C1 segment of cervical spinal cord (tissue), 14 donors: ENCODE results near the gene CBFA2T2.
"Not testable (repeated sequence)": the region's sequence is repeated elsewhere in the genome, so short reads cannot be mapped to it uniquely, and the experiment has no call there.

Source experiments
- DNase-seq, 14 donors: peaks; one replicate each; lab custom pipeline; 2025; lab: John Stamatoyannopoulos, UW

The CBFA2T2 gene

DNA sequence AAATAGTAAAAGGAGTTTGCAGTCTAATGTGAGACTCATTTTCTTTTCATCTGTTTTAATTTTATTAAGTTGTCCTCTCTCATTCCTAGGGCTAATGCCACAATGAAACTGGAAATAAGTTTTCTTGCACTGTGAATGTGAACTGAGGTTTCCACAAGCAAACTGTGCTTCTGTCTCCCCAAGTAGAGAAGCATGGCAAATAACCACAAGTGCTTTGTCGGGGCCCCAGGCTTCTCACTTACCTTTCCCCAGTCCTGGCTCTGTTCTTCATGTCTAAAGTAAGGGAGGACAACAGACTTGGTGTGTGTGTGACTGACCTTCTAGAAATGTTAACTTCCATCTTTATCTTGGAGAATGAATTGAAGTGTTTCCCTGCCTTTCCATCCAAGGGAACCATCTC, 80.8 kb downstream of the CBFA2T2 start:
- no peak for DNase-seq

DNA sequence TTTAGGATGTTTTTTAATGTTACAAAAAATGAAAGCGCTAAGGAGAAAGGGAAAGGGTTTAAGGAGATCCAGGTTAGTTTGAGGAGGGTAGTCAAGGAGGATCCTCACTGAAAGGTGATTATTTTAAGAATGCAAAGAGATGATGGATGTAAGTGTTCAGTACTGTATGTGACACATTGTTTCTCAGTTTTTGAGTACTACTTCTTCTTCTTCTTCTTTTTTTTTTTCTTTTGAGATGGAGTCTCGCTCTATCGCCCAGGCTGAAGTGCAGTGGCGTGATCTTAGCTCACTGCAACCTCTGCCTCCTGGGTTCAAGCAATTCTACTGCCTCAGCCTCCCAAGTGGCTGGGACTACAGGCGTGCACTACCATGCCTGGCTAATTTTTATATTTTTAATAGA, 83.4 kb downstream of the CBFA2T2 start:
- DNase-seq = not testable (repeated sequence)

DNA sequence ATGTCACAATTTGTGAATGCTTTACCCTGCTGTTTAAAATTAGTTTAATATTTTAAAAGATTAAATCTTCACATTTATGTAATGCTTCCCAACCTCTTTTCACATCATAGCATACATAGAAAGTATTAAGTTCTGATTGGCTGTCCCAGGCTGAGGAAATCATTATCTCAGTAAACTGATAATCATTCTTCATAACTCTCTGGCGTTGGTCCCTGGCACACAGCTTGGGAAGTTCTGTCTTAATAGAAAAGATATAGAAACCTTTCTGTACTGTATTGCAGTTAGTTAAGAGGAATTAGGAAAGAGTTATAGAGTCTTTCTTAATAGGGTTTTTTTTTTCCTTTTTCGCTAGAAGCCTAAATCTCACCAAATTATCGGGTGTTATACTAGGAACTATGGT, 85.4 kb downstream of the CBFA2T2 start:
- DNase-seq = no peak

DNA sequence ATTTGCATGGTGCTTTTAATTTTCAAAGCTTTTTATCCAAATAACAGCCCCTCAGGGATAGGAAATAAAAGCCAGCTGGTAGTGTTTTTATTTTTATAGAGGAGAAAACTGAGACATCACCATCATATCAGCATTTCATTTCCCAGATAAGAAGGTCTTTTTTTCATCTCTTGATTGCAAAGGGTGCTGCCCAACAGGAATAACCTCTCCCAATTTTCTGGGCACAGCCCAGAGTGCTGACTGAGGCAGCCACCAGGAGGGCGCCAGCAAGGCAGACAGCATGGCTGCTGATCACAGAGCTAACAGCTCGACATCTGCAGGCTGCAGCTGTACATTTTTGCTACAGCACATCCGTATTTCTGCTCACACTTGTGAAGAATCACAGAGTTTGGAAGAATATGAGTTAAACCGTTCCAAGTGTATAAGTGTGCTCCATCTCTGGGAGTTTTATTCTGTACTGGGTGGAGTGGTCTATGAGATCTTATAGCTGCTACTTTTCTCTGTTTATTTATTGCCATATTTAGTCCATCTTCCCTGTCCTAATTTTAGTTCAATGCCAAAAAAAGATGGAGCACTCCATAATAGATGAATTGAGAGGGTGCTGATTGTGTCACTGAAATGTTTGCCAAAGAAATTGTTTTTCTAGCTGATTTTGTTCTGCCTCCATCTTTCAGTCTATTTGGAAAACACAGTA, 86.7 kb downstream of the CBFA2T2 start:
- peak in 2 of 14 donors; percentile 12 to 36 for DNase-seq

DNA sequence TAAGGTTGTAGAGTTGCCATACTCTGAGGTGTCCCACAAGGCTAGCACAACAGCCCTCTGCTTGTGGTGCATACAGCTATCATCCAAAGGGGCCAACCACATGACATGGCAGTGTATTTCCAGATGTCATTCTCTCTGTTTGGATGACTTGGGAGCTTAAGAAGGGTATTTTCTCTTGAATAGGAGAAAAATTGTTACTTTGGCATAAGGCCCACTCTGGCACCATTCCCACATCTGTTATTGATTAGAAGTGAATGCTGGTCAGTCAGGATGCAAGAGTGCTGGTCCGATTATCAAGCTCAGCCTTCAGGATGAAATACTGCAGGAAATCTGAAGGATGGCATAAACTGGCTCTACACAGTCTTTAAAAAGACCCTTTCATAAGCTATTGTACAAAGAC, 88.6 kb downstream of the CBFA2T2 start:
- no peak for DNase-seq

DNA sequence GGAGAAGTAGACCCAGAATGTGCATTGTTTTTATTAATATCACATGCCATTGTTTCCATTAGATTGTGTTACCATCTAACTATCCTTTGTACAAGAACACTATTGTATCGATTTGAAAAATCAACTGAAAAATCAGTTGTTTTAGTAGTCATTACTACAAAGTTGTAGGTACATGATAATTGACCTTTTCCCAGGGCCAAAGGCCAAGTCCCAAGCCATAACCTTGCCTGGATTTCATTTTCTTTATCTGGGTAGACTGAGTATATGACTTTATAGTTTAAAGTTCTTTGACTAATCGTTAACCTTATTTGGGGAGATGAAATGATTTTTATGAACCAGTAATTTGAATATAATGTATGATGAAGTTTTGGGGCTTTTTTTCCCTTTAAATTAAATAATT, 93.2 kb downstream of the CBFA2T2 start:
- no peak for DNase-seq

DNA sequence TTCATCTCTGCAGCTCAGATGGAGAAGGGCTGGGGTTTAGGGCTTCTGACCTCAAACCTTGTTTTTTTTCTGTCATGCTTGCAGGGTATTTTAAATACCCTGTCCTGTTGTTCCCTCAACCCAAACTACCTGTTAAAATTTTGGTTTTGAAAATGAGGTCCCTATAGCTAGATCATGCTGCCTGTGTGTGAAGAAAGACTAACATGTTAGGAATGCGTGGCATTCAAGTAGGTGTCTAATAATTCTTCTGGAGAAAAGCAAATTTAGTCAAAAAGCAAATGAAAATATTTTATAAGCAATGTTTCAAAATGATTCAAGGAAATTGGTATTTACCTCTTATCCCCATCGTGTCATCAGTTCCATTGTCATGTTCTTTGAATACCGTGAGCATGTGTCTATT, 95.1 kb downstream of the CBFA2T2 start:
- no peak for DNase-seq

DNA sequence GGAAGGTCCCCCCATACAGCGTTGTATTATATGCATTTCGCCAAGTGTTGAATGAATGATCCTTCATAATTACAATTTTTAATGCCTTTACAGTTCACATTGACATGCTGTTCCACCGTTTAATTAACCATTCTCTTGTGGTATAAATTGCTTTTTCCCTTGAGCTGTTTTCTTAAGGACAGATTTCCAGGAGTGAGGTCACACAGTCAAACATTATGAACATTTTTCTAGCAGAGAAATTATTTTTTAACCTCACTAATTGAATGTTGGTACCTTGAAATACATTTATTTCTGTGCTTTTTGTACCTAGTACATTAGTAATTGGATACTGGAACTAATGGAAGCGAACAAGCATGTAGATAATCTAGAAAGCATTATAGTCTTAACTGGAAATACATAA, 95.5 kb downstream of the CBFA2T2 start:
- no peak for DNase-seq

DNA sequence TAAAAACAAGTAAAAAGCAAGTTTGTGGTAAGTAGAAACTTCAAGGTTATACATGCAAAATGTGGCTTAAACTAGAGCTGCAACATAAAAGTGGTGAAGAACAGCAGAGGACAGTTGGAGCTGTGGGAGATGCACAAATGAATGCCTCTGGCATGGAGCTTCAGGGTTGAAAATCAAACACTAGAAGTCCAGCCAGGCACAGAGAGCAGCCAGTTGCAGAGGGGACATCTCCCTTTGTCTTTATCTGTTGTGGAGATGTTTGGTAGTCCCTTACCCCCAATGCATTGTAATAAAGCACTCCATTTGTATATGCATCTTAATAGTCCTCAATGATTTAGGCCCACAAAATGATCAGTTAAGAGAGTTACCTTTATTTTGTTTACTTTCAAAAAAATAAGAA, 99.2 kb downstream of the CBFA2T2 start:
- DNase-seq = peak in 1 of 14 donors; percentile 2

DNA sequence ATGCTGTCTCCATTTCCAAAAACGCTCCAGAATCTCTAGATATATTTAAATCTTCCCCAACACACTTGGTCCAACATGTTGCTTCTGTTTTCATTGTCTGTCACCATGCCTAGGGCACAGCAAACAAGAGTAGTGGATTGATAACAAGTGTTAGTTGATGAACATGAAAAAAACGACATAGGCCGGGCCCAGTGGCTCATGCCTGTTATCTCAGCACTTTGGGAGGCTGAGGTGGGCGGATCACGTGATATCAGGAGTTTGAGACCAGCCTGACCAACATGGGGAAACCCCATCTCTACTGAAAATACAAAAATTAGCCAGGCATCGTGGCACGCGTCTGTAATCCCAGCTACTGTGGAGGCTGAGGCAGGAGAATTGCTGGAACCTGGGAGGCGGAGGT, 102.0 kb downstream of the CBFA2T2 start:
- DNase-seq = not testable (repeated sequence)

DNA sequence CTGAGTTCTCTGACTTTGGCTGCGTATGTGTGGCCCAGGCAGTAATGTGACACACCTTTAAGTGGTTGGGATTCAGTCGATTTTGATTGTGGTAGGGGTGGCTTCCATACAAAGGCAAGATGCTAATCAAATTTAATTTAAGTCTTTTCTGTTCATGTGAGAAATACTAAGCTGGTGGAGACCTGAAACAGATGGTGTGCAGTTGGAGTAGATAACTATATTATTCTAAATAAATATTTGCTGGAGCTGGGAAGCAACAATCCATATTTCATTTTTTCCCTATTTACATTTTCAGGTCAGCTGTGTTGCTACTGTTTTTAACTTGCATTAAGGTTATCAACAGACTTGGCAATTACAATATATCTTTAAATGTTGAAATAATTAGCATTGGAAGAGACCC, 104.8 kb downstream of the CBFA2T2 start:
- DNase-seq = no peak

DNA sequence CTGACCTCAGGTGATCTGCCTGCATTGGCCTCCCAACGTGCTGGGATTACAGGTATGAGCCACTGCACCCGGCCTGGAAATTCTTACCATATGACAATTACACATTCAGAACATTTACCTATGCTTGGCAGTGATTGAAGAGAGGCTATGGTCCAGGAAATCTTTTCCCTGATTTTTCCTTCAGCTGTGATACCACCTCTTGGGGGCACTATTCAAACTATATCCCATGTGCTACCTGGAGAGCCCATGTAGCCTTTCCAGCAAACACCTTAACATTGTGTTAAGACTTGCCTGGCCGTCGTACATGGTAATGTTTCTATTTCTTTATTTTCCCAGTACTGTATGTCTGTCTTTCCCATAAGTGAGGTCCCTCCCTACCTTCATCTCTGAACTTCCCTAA, 110.5 kb downstream of the CBFA2T2 start:
- no peak for DNase-seq

DNA sequence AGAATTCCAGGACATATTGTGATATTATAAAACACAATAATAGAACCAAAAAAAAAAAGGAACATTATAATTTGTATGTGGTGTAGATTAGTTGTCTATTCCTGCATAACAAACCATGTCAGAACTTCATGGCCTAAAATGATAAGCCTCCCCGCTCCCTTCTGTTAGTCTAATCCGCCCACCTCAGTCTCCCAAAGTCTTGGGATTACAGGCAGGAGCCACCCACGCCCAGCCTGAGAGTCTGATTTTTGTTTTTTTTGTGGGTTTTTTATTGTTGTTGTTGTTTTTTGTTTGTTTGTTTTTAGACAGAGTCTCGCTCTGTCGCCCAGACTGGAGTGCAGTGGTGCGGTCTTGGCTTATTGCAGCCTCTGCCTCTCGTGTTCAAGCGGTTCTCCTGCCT, 111.1 kb downstream of the CBFA2T2 start:
- no peak for DNase-seq

DNA sequence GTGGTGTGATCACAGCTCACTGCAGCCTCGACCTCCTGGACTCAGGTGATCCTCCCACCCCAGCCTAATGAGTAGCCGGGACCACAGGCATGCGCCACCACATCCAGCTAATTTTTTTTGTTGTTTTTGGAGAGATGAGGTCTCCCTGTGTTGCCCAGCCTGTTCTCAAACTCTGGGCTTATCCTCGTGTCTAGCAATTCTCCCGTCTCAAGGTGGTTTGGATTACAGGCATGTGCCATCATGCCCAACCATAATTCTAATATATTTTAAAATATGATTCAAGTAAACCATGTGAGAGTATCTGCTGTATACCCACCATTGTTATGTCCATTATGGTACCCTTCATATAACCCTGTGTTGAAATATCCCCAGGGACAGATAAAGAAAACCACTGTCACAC, 112.0 kb downstream of the CBFA2T2 start:
- no peak for DNase-seq

DNA sequence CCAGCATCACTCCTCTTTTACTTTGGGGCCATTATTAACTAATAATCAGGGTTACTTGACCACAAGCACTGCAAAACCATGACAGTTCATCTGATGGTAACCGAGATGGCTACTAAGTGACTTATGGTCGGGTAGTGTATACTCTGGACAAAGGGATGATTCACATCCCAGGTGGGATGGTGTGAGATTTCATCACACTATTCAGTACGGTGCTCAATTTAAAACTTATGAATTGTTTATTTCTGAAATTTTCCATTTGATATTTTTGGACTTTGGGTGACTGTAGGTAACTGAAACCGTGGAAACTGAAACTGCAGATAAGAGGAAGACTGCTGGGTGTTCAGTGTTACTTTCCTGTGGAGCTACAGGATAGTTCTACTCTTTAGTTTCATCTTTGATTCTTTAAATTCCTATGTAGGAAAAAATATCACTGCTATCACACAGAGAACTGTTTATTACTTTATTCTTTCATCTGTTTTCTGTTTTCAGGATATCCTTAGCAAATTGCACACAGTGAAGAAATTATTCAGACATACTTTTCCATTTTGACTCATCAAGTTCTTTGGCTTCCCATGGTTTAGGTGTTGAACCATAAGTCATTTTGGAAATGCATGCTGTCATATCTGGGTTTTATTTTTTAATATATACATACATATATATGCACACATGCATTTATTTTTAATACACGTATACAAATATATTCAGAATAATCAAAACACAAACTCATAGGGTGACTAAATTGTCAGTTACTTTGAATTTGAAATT, 113.1 kb downstream of the CBFA2T2 start:
- no peak for DNase-seq

DNA sequence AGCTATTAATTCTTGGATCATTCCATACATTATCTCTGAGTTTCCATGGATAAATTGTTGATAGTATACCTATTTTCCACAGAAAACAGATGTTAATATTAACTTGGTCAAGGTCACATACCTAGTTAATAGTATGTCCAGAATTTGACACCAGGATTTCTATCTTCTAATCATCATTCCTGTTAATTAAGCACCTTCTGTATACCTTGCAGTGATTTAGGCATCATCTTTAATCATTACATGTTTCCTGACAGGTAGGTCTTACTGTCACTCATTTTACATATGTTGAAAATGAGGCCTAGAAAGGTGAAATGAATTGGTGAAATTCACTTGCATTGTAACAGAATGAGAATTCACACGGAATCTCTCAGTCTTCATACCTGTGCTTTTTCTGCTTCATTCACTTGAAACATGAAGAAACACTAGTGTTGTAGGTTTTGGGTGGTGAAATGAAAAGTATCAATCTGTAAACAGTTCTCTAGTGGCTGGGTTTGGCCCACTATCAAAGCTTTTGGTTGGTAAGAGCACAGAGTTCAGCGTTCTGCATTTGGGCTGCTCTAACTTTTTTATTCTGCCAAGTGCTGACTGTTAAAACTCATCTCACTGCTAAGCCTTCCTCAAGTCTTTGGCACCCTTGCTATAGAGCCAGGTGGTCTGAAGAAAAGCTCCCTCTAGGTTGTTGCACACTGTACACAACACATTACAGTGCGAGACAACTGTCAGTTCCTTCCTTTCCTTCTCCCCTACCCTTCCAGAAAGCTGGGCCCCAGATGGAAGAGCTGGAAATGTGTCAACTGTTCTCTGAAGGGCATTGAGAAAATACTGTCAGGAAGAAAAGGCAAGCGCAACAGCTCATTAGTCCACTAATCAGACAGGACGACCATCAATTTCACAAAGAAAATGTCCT, 114.4 kb downstream of the CBFA2T2 start:
- DNase-seq = peak in 2 of 14 donors; percentile 6 to 32

DNA sequence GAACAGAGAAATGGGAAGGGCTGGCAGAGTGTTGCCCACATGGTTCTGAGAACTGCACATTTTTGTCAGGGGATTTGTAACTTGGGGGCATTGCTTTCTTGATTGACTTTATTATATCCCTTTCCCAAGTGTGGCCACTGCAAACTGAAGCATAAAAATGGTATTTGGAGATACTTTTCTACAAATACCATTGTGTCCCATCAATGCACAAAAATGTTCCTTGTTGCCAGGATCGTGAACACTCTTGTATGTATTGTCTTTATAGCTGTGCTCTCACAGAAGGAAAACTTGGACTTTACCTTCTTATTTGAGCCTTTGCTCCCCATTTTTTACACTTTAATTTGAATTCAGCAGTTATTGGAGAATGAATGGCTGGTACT, 115.1 kb downstream of the CBFA2T2 start:
- DNase-seq = no peak

DNA sequence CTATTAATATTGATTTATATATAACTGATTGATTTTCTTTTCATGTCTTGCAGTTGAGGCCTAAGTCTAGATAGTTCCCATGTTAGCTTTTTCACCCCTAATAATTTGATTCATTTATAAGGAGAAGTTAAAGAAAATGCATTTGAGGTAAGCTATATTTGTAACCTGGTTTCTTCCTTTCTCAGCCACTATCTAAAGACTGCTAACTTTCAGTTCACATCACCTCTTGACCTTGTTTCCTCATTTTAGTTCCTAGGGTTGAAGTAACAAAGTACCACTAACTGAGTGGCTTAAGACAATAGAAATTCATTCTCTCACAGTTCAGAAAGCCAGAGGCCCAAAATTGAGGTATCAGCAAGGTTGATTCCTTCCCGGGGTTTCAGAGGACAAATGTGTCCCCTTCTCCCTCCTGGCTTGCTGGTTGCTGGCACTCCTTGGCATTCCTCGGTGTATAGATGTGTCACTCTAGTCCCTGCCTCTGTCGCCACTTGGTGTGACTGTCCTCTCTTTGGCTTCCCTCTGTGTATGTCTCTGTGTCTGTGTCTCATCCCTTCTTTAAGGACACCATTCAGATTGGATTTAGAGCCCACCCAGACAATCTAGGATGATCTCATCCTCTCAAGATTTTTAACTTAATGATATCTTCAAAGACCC, 116.3 kb downstream of the CBFA2T2 start:
- DNase-seq = no peak

DNA sequence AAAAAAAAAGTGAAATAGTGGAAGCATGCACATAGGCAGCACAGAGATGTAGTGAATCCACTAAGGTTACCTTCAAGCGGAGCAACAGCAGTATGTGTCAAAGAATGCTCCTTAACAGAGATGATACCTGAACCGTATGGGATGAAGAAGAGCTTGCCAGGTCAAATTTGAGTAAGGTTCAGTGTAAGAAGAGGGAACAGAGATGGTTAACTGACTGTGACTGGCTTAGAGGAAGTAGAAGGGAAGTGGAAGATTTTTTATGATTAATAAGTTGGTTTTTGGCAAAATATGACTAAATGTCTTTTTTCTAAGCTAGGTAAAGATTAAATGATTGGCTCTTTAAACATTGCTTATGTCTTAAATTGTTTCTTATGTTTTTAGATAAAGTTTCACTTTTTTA, 119.6 kb downstream of the CBFA2T2 start:
- DNase-seq = no peak

DNA sequence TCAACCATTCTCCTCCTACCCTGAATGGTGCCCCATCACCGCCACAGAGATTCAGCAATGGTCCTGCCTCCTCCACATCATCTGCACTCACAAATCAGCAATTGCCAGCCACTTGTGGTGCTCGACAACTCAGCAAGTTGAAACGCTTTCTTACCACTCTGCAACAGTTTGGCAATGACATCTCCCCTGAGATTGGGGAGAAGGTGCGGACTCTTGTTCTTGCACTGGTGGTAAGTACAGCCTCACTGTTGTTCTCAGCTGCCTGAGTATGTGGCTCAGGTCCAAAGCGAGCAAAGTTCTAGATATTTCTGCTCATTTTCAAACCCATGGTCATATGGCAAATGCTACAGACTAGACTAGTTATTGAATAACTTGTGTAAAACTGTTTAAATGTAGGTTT, 121.2 kb downstream of the CBFA2T2 start:
- DNase-seq = no peak

DNA sequence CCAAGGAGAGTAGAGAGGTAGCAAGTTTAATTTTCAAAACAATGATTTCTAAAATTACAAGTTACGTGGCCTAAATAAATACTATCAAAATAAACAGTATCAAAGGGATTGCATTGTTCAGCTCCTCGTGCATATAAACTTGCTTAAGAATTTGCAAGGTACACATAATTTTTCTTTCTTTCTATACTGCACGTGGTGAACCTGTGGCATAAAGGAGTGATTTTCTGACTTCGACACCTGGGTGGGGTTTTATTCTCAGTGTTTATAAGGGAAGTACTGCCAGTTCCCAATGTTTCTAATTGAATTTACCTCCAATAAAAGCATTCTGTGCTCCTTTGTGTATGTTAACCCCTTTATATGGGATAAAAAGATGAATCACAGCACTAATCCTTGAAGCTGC, 122.1 kb downstream of the CBFA2T2 start:
- DNase-seq = no peak
